GM13976 (cell line): ENCODE data around the gene AVEN.
A peak's percentile ranks its signal among the peaks of the same experiment; 100 is the strongest.

Experiments used
- DNase-seq: peaks from one replicate; pipeline ENCODE4 v3.0.0; 2012; ENCODE audit warnings: low spot score
- CTCF ChIP-seq: IDR thresholded peaks from 2 replicates; pipeline ENCODE4 v1.5.1; 2012; ENCODE audit warnings: borderline replicate concordance, mild to moderate bottlenecking; ENCODE audit not compliant: insufficient read depth; ENCODE audit errors: extremely low read depth, missing control alignments, control extremely low read depth
- in situ Hi-C: fragments of 300-500 bp; cut with MboI; formaldehyde crosslinking; loops from one replicate; pipeline ENCODE4 v1.12.0; 2022; ENCODE audit warnings: low sequenced_read_pairs, mixed read lengths, inconsistent platforms; ENCODE audit not compliant: unreplicated experiment

The AVEN gene

GRCh38 chr15:34038871-34039789, at the start of gene AVEN:
Gene AVEN (minus strand): TSS chr15:34039204. CDS start chr15:34039046, 158 bp downstream.
- in situ Hi-C loops, result no loop called here
- peak; percentile 72 for DNase-seq

GRCh38 chr15:34085746-34086145, 46.7 kb upstream of the AVEN start:
- in situ Hi-C loops, result loop anchor here (25.0 kb wide), 1 partner anchor 502 kb away; the partner anchor contains the start of gene GOLGA8B
- no peak for TF ChIP-seq CTCF
- DNase-seq, result no peak

More at GRCh38 chr15:34038871-34039789, at the start of gene AVEN:
- TF ChIP-seq CTCF, result no peak

GRCh38 chr15:34084086-34084485, 45.1 kb upstream of the AVEN start:
- in situ Hi-C loops, result loop anchor here (25.0 kb wide), 1 partner anchor 503 kb away; the partner anchor contains the start of gene GOLGA8B
- no peak for DNase-seq
- TF ChIP-seq CTCF, result no peak

- no peak for TF ChIP-seq CTCF
- in situ Hi-C loops, result loop anchor here (25.0 kb wide), 1 partner anchor 507 kb away; the partner anchor contains the start of gene GOLGA8B
- DNase-seq, result no peak
Observed at GRCh38 chr15:34079904-34080303, 40.9 kb upstream of the AVEN start.

- no peak for DNase-seq
- in situ Hi-C loops, result loop anchor here (25.0 kb wide), 1 partner anchor 508 kb away; the partner anchor contains the start of gene GOLGA8B
- no peak for TF ChIP-seq CTCF
Observed at GRCh38 chr15:34078900-34079299, 39.9 kb upstream of the AVEN start.

GRCh38 chr15:34076785-34077184, 37.8 kb upstream of the AVEN start:
- no peak for DNase-seq

More at GRCh38 chr15:34076785-34077184, 37.8 kb upstream of the AVEN start:
- in situ Hi-C loops, result loop anchor here (25.0 kb wide), 1 partner anchor 511 kb away; the partner anchor contains the start of gene GOLGA8B
- no peak for TF ChIP-seq CTCF
